ENCODE results near the gene HMCN2. TPM values are rescaled to one million over a fixed set of nuclear protein-coding genes. Genes with fewer than 3 reads are reported as not detected.

HMCN2 gene
- total RNA-seq, 1 experiment from 2014 or later: 1.6 TPM

GRCh38 chr9:130243015-130243881 lies 22.3 kb upstream of the HMCN2 start:
- no peaks in the 10 kb centered on the region for H3K36me3 ChIP-seq (ENCODE audit: low read depth)
- no peak overlapping the region for H3K27ac ChIP-seq
- 0 out of 2 replicates have a peak overlapping the region, but pooled peaks have one; percentile 32 for H3K4me2 ChIP-seq
- H2AFZ ChIP-seq: no peak overlapping the region
- H4K20me1 ChIP-seq (ENCODE audit: insufficient read depth): no peaks in the 10 kb centered on the region
- intact Hi-C loops (cut with micrococcal nuclease; ENCODE audit: unreplicated experiment): loop anchor here (5.0 kb wide), 1 partner anchor 204 kb away; no protein-coding TSS in a partner anchor
- POLR2A ChIA-PET (ENCODE audit: unreplicated experiment): no interaction called here
- H3K4me1 ChIP-seq (replicated peaks; ENCODE audit: insufficient read depth): no peaks in the 10 kb centered on the region
- H3K27me3 ChIP-seq (ENCODE audit: insufficient read depth, low read depth): no peaks in the 10 kb centered on the region
- peaks cover 5% of the 10 kb centered on the region; the same call in 1 of the 2 replicates for H3F3A ChIP-seq (ENCODE audit: insufficient read depth, low read depth)
- no peaks in the 10 kb centered on the region for H3K9me3 ChIP-seq (ENCODE audit: insufficient read depth, low read depth)
- no peaks in the 10 kb centered on the region for H3K9me2 ChIP-seq (ENCODE audit: insufficient read depth)
- no TSS peak for BruUV-seq (replicated peaks)
- TF ChIP-seq EZH2 (IDR thresholded peaks at IDR 0.05; ENCODE audit: low read depth) (no peak), CTCF (conservative IDR thresholded peaks at IDR 0.05) (peak; percentile 98)
- CTCF ChIA-PET: interaction anchor here (0.6 kb wide), 1 partner anchor 13 kb away, joined by 10 read pairs; no protein-coding TSS in a partner anchor
- peak in 1 of 2 experiments; percentile 70 for DNase-seq
- H3K79me2 ChIP-seq (ENCODE audit: low read depth): no peaks in the 10 kb centered on the region
- no peak overlapping the region for H3K4me3 ChIP-seq

GRCh38 chr9:130243882-130244170 lies 21.7 kb upstream of the HMCN2 start:
- POLR2A ChIA-PET (ENCODE audit: unreplicated experiment): no interaction called here
- CTCF ChIA-PET: no interaction called here
- H2AFZ ChIP-seq: no peak overlapping the region
- H4K20me1 ChIP-seq (ENCODE audit: insufficient read depth): no peaks in the 10 kb centered on the region
- H3K4me3 ChIP-seq: no peak overlapping the region
- no peaks in the 10 kb centered on the region for H3K9me3 ChIP-seq (ENCODE audit: insufficient read depth, low read depth)
- intact Hi-C loops (cut with micrococcal nuclease; ENCODE audit: unreplicated experiment): loop anchor here (5.0 kb wide), 1 partner anchor 203 kb away; no protein-coding TSS in a partner anchor
- TF ChIP-seq CTCF (conservative IDR thresholded peaks at IDR 0.05) (no peak), EZH2 (IDR thresholded peaks at IDR 0.05; ENCODE audit: low read depth) (no peak)
- no peaks in the 10 kb centered on the region for H3K36me3 ChIP-seq (ENCODE audit: low read depth)
- BruUV-seq (replicated peaks): no TSS peak
- no peak overlapping the region for H3K4me2 ChIP-seq
- no peaks in the 10 kb centered on the region for H3K9me2 ChIP-seq (ENCODE audit: insufficient read depth)
- H3K27ac ChIP-seq: no peak overlapping the region
- H3F3A ChIP-seq (ENCODE audit: insufficient read depth, low read depth): 0 out of 2 replicates have a peak, but pooled peaks cover 5% of the 10 kb centered on the region
- DNase-seq: no peak
- H3K27me3 ChIP-seq (ENCODE audit: insufficient read depth, low read depth): no peaks in the 10 kb centered on the region
- no peaks in the 10 kb centered on the region for H3K79me2 ChIP-seq (ENCODE audit: low read depth)
- no peaks in the 10 kb centered on the region for H3K4me1 ChIP-seq (replicated peaks; ENCODE audit: insufficient read depth)

GRCh38 chr9:130244548-130245165 lies 20.9 kb upstream of the HMCN2 start:
- Histone ChIP-seq H3K4me3 (no peak overlapping the region), H3K4me1 (replicated peaks; ENCODE audit: insufficient read depth) (no peaks in the 10 kb centered on the region), H3K4me2 (no peak overlapping the region), H4K20me1 (ENCODE audit: insufficient read depth) (no peaks in the 10 kb centered on the region), H3K9me2 (ENCODE audit: insufficient read depth) (no peaks in the 10 kb centered on the region), H3K36me3 (ENCODE audit: low read depth) (no peaks in the 10 kb centered on the region), H3F3A (ENCODE audit: insufficient read depth, low read depth) (no peaks in the 10 kb centered on the region), H3K27ac (no peak overlapping the region), H3K9me3 (ENCODE audit: insufficient read depth, low read depth) (no peaks in the 10 kb centered on the region), H3K79me2 (ENCODE audit: low read depth) (no peaks in the 10 kb centered on the region), H3K27me3 (ENCODE audit: insufficient read depth, low read depth) (no peaks in the 10 kb centered on the region), H2AFZ (no peak overlapping the region)
- POLR2A ChIA-PET (ENCODE audit: unreplicated experiment): interaction anchor here (0.7 kb wide), 1 partner anchor 433 kb away, joined by 3 read pairs; no protein-coding TSS in a partner anchor
- intact Hi-C loops (cut with micrococcal nuclease; ENCODE audit: unreplicated experiment): loop anchor here (5.0 kb wide), 1 partner anchor 203 kb away; no protein-coding TSS in a partner anchor
- CTCF ChIA-PET: no interaction called here
- TF ChIP-seq EZH2 (IDR thresholded peaks at IDR 0.05; ENCODE audit: low read depth): no peak
- TF ChIP-seq CTCF (conservative IDR thresholded peaks at IDR 0.05): no peak
- no TSS peak for BruUV-seq (replicated peaks)
- DNase-seq: no peak
